ENCODE results near the gene DUSP7. TPM values are rescaled to one million over a fixed set of nuclear protein-coding genes. Genes with fewer than 3 reads are reported as not detected.

DUSP7 gene
- total RNA-seq, 4 donors from 2014 or later, result 2.2 to 8.2 (median 6.2) TPM

DNA sequence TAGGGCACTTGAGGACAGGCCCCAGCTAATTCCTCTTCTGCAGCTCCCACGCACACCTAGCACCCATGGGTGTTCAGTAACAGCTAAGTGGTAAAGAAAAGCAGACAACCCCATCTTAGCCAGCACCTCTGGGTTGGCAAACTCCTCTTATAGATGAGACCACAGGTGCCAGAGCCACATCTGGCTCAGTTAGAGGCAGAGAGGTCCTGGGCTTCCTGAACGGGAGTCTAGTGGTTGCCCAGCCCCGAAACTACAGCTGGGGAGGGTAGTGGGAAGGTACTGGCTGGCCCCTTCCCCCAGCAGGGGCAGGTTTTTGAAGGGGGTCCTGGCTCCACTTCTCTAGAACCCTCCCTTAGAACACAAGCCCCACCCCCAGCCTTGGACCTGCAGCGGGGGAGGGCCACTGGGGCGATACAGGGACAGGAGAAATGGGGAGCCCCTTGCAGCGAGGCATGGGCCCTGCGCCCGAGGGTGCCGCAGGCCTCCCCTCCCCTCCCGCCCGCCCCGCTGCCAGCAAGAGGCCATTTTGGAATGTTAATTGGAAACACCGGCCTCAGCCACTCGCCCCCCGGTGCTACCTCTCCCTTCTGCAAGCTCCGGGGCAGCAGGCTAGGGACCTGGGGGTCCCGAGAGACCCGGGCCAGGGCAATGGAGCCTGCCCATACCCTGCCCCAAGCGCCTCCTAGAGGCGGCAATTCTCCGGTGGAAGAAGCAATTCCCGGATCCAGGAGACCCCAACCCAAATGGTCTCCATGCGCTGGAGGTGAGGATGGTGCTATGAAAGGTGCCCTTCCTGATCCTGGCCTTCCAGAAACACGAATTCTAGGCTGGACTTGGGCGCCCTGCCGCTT is 1.5 kb downstream of the DUSP7 start:
- in situ Hi-C loops (cut with MboI; ENCODE audit: low pct_ligation_motif_present in 1 of 4, low pct_unique_long_range_greater_than_20kb in 1 of 4, low sequenced_read_pairs in 3 of 4), result loop anchor here in 1 of 4 donors (10.0 kb wide), 1 partner anchor 50 kb away; no protein-coding TSS in a partner anchor
- intact Hi-C loops (cut with DNase I; ENCODE audit: low total_unique reads), result loop anchor here (5.0 to 10.0 kb wide), 2 partner anchors 50 to 67 kb away; no protein-coding TSS in a partner anchor
- Histone ChIP-seq H3K36me3 (peaks cover 0 to 11% (median 4%) of the 10 kb centered on the region in 4 donors), H3K4me3 (peak overlapping the region; percentile 67 to 91 (median 82)), H3K27me3 (no peaks in the 10 kb centered on the region), H3K9me3 (no peaks in the 10 kb centered on the region), H3K4me1 (peaks cover 17 to 55% (median 45%) of the 10 kb centered on the region in 4 donors), H3K27ac (peak overlapping the region; percentile 84 to 89 (median 86))
- peak; percentile 28 for DNase-seq
- TF ChIP-seq EP300 (IDR thresholded peaks at IDR 0.05; ENCODE audit: low read depth), result no peak
- no peak for TF ChIP-seq POLR2A (IDR thresholded peaks at IDR 0.05)
- peak in 1 of 5 experiments; percentile 11 for TF ChIP-seq CTCF (IDR thresholded peaks at IDR 0.05)
- WGBS, 2 donors (ENCODE audit: low coverage in 1 of 2), result 8% methylated on average over 25 of the region's 26 CpGs; no CpG with 5 or more reads in 1 of the 2 donors

GRCh38 chr3:52053307-52054304 is 2.8 kb downstream of the DUSP7 start:
- no peaks in the 10 kb centered on the region for H3K27me3 ChIP-seq
- H3K4me3 ChIP-seq, result peak overlapping the region in 1 of 4 donors; percentile 34
- H3K36me3 ChIP-seq, result peaks cover 0 to 16% (median 6%) of the 10 kb centered on the region in 4 donors
- no peaks in the 10 kb centered on the region for H3K9me3 ChIP-seq
- 79% methylated on average over 31 of the region's 31 CpGs; no CpG with 5 or more reads in 1 of the 2 donors for WGBS, 2 donors (ENCODE audit: low coverage in 1 of 2)
- in situ Hi-C loops (cut with MboI; ENCODE audit: low pct_ligation_motif_present in 1 of 4, low pct_unique_long_range_greater_than_20kb in 1 of 4, low sequenced_read_pairs in 3 of 4), result loop anchor here in 1 of 4 donors (10.0 kb wide), 1 partner anchor 49 kb away; no protein-coding TSS in a partner anchor
- peak overlapping the region; percentile 84 to 89 (median 86) for H3K27ac ChIP-seq
- no peak for TF ChIP-seq CTCF (IDR thresholded peaks at IDR 0.05)
- TF ChIP-seq EP300 (IDR thresholded peaks at IDR 0.05; ENCODE audit: low read depth), result no peak
- no peak for TF ChIP-seq POLR2A (IDR thresholded peaks at IDR 0.05)
- no peak for TF ChIP-seq POLR2AphosphoS5 (IDR thresholded peaks at IDR 0.05)
- intact Hi-C loops (cut with DNase I; ENCODE audit: low total_unique reads), result loop anchor here (5.0 to 10.0 kb wide), 2 partner anchors 49 to 69 kb away; no protein-coding TSS in a partner anchor
- no peak for DNase-seq
- H3K4me1 ChIP-seq, result peaks cover 17 to 55% (median 45%) of the 10 kb centered on the region in 4 donors

DNA sequence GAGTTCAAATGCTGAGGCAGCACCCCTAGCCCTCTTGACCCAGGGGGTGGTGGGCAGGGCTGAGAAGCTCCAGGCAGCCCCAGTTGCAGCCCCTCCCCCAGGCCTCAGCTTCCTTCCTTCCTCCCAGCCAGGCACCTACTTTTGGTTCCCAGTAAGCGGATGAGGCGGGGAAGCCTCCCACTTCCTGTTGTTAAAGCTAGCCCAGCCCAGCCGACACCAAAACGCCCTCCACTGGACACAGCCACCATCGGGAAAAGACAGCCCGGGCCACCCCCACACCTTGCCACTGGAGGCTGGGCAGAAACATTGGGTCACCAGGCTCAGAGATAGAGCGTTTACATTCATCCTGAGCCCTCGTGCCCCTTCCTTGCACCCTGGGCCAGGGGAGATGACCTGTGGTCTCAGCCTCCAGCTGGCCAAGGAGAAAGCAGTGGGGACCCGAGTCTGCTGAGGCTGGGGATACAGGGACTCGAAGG is 3.5 kb downstream of the DUSP7 start:
- Histone ChIP-seq H3K36me3 (peaks cover 0 to 16% (median 6%) of the 10 kb centered on the region in 4 donors), H3K4me1 (peaks cover 16 to 52% (median 44%) of the 10 kb centered on the region in 4 donors), H3K27ac (peak overlapping the region; percentile 77 to 89 (median 85)), H3K4me3 (peak overlapping the region in 1 of 4 donors; percentile 34), H3K9me3 (no peaks in the 10 kb centered on the region), H3K27me3 (no peaks in the 10 kb centered on the region)
- in situ Hi-C loops (cut with MboI; ENCODE audit: low pct_ligation_motif_present in 1 of 4, low pct_unique_long_range_greater_than_20kb in 1 of 4, low sequenced_read_pairs in 3 of 4) (loop anchor here in 1 of 4 donors (10.0 kb wide), 1 partner anchor 48 kb away; no protein-coding TSS in a partner anchor), intact Hi-C loops (cut with DNase I; ENCODE audit: low total_unique reads) (loop anchor here (5.0 to 10.0 kb wide), 2 partner anchors 48 to 69 kb away; no protein-coding TSS in a partner anchor)
- 11% methylated on average over 8 of the region's 10 CpGs; no CpG with 5 or more reads in 1 of the 2 donors for WGBS, 2 donors (ENCODE audit: low coverage in 1 of 2)
- TF ChIP-seq EP300 (IDR thresholded peaks at IDR 0.05; ENCODE audit: low read depth), result no peak
- no peak for TF ChIP-seq POLR2A (IDR thresholded peaks at IDR 0.05)
- peak in 4 of 5 experiments; percentile 18 to 30 (median 20) for TF ChIP-seq CTCF (IDR thresholded peaks at IDR 0.05)
- TF ChIP-seq POLR2AphosphoS5 (IDR thresholded peaks at IDR 0.05), result peak in 1 of 3 donors; percentile 25
- DNase-seq, result peak; percentile 83

Data from transverse colon (tissue), 4 donors.